GM11168 (cell line): Measurements from ENCODE around the gene PRKAR1B.

Experiments
- in situ Hi-C: fragments of 300-500 bp; cut with MboI; formaldehyde crosslinking; loops from one replicate; pipeline ENCODE4 v1.12.0; 2022; ENCODE audit warnings: low sequenced_read_pairs; ENCODE audit not compliant: unreplicated experiment

The PRKAR1B gene

DNA sequence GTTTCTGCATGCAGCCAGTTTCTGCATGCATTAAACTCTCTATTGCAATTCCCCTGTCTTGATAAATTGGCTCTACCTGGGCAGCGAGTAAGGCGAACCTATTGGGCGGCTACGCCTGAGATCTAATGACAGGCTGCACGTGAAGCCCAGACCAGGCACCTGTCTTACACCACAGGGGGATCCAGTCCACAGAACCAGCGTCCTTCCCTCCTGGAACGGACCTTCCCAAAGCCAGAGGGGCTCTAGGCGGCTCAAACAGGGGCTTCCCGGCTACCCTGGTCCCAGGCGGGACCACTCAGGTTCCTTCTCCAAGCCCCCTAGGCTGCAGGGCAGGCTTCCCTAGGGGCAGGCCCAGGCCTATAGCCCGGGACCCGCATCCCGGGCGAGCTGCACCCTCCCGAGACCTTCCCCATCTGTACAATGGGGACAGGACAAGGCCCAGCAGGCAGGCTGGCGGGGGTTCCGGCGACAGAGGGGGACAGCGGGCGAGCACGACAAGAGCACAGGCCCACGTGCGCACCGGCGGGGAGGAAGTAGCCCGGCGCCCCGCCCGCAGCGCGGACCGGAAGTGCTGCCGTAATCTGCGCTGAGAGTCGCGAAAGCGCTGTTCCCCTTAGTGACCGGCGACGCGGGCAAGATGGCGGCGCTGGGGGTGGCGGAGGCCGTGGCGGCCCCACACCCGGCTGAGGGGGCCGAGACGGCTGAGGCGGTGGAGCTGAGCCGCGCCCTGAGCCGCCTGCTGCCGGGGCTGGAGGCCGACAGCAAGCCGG is 812 bp downstream of the PRKAR1B start, which contains the start of gene DNAAF5:
DNAAF5 (plus strand) TSS at position 616 of the 770 bp plus-strand sequence; CDS start at position 638, 22 bp downstream.
- in situ Hi-C loops, result no loop called here

DNA sequence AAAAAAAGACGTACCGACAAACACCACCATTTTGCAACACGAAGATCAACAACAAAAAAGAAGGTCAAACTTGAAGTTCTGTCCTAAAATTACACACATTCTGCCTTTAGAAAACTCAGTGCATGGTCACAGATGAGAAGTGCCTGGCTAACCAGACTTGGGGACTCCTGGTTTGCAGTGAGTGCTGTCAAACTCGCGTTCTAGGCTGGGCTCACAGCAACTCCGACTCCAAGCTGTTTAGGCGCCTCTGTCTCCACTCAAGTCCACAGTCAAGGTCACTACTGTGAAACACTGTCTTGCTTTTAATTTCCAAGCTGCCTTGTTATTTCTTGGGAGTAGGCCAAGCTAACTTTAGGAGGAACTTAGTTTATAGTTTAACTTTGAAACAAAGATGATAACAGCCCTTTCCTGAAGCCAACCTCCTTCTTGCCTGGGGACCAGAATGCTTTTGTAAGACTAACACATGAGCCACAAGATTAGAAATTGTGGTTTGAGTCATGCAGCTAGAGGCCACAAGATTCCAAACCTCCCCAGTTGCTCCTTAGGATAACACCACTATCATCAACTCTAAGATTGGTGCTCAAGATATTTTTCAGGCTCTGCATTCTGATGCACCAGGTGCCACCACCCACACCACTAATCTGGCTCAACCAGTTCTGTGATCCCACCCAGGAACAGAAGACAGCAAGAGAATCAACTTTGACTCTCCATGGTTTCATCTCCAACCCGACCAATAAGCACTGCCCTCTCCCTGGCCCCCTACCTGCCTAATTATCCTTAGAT is 1.7 kb downstream of the PRKAR1B start:
- in situ Hi-C loops, result no loop called here

DNA sequence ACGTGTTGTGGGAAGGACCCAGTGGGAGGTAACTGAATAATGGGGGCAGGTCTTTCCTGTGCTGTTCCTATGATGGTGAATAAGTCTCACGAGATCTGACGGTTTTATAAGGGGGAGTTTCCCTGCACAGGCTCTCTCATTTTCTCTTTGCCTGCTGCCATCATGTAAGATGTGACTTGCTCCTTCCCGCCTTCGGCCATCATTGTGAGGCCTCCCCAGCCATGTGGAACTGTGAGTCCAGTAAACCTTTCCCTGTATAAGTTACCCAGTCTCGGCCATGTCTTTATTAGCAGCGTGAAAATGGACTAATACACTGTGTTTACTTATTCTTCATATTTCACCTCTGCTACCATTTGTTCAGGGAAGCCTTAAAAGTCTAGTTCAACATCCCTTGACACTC is 2.8 kb downstream of the PRKAR1B start:
- in situ Hi-C loops, result no loop called here

DNA sequence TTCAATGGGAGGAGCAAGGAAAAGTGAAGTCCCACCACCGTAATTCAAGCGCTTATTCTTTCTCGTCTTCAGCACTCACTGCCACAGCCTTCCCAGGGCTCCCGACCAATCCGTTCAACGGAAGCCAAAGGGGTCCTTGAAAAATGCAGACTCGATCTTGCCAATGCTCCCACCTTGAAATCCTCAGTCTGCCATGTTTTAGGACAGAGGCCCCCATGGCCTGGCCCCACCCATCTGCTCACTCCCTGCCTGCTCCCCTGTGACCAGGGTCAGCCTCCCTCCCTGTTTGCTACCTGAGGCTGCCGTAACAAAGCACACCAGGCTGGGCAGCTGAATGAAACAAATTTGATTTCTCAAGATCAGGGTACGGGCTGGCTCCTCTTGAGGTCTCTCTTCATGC is 3.5 kb downstream of the PRKAR1B start:
- in situ Hi-C loops, result no loop called here

GRCh38 chr7:721619-722248 is 5.3 kb downstream of the PRKAR1B start:
- in situ Hi-C loops, result no loop called here

- in situ Hi-C loops, result no loop called here
These were observed 10.4 kb downstream of the PRKAR1B start for GRCh38 chr7:716636-717035.

DNA sequence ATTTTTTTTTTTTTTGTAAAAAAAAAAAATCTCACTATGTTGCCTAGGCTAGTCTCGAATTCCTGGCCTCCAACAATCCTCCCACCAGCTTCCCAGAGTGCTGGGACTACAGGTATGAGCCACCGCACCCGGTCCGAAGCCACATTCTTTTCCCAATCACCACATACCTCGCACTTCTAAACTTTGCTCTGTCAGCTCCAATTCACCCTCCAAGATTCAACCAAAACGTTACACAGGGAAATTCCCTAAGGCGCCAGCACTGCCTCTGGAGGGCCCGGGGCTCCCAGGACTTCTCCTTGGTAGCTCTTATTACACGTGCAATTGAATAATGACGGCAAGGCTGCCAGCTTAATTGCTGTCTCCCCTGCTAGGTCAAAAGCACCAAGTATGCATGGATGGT is 10.9 kb downstream of the PRKAR1B start:
- in situ Hi-C loops, result no loop called here

GRCh38 chr7:714251-714671 is 12.8 kb downstream of the PRKAR1B start:
- in situ Hi-C loops, result no loop called here

DNA sequence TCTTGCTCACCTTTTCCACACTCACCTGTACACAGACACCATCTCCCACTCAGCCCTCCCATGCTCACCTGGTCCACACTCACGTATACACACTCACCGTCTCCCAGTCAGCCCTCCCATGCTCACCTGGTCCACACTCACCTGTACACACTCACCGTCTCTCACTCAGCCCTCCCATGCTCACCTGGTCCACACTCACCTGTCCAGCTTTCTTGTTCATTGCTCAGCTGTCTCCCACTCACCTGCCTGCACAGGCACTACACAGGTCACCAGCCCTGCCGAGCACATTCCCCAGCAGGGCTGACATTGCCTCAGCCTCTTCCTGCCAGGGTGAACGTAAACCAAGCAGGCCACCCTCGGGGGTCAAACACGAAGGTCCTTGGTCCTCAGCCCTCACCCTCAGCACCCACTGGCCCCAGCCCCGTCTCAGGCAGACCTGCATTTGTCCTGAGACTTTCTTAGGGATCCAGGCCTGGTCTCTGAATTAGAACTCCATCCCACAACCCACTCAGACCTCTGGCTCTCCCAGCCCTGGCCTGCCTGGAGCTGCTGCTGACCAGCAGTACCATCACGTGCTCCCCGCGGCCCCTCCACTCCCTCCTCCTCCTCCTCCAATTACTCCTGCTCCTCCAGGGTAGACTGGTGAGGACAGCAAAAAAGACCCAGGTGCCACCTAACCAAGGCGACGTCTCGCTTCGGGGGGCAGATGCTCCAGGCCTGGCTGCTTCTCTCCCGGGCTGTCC is 13.4 kb downstream of the PRKAR1B start:
- in situ Hi-C loops, result no loop called here

- in situ Hi-C loops, result no loop called here
These were observed 14.0 kb downstream of the PRKAR1B start for GRCh38 chr7:713139-713457.

GRCh38 chr7:712381-713138 is 14.5 kb downstream of the PRKAR1B start:
- in situ Hi-C loops, result no loop called here

DNA sequence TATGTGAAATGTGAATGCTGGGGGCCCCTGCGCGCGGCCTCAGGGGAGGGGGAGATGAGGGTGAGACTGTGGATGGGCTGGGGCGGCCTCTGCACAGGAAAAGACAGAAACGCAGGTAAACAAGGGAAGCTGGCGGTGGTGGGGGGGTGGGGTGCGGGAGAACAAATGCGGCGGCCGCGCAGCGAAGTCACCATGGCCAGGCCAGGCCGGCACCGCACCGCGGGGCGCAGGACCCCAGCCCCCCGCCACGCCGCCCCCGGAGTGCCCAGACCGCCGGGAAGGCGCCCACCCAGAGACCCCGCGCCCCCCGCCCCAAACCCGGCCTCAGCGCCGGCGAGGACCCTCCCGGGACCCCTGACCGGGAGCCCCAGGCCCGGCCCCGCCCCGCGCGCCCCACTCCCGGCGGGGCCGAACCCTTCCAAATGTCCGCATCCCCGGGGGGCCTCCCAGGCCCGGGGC is 15.1 kb downstream of the PRKAR1B start:
- in situ Hi-C loops, result no loop called here

GRCh38 chr7:711093-711921 is 15.8 kb downstream of the PRKAR1B start:
- in situ Hi-C loops, result no loop called here

GRCh38 chr7:710161-710560 is 16.9 kb downstream of the PRKAR1B start:
- in situ Hi-C loops, result no loop called here

DNA sequence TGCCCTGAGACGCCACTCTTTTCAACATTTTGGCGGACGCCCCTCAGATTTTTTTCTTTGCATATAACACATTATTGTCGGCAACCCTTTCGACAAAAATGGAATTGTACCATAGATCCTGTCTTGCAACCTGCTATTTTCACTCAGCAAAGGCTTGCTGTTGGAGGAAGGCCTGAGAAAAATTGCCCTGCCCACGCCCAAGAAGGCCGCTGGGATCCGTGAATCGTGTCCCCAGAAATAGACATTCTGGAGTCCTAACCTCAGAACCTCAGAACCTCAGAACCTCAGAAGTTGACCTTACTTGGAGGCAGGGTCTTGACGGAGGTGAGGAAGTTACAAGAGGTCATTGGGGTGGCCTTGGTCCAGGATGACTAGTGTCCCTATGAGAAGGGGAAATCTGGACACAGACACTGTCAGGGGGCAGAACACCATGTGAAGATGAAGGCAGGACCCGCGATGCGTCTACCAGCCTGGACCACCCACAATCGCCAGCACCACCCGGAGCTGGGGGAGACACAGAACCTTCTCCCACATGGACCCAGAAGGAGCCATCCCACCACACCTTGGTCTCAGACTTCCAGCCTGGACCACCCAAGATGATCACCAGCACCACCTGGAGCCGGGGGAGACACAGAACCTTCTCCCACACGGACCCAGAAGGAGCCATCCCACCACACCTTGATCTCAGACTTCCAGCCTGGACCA is 19.6 kb downstream of the PRKAR1B start:
- in situ Hi-C loops, result no loop called here

- in situ Hi-C loops, result no loop called here
These were observed 20.4 kb downstream of the PRKAR1B start for GRCh38 chr7:706721-707120.

DNA sequence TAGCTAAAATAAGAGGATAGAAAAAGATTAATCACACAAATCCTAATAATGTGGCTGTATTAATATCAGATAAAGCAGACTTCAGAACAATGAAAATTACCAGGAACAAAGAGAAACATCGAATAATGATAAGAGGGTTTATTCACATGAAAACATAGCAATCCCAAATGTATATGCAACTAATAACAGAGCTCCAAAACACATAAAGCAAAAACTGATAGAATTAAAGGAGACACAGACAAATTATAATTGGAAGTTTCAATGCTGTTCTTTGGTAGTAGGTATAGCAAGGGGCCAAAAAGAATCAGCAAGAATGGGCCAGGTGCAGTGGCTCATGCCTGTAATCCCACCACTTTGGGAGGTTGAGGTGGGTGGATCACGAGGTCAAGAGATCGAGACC is 24.0 kb downstream of the PRKAR1B start:
- in situ Hi-C loops, result no loop called here

- in situ Hi-C loops, result no loop called here
These were observed 25.9 kb downstream of the PRKAR1B start for GRCh38 chr7:701086-701671.
